Stomach (tissue), 9 donors: Measurements from ENCODE around the gene TM4SF18. TPM values are rescaled to one million over a fixed set of nuclear protein-coding genes. Genes with fewer than 3 reads are reported as not detected.

Source experiments
- DNase-seq, 2 donors: peaks; one replicate each; pipeline versions ENCODE4 v3.0.0 to v3.0.0-alpha.2; 2013 to 2019
- H3K27ac ChIP-seq, 5 donors: fragments of 200-600 bp in 4 of 5; sonication (generic) in 4 of 5; one replicate each; pipeline ENCODE4 v1.5.1; 2013 to 2019; ENCODE audit warnings: mild to moderate bottlenecking in 1 of 5, moderate library complexity in 1 of 5
- H3K27me3 ChIP-seq, 3 donors: fragments of 200-600 bp; sonication (generic); one replicate each; pipeline ENCODE4 v1.5.1; 2017 to 2019; ENCODE audit warnings: mixed run types in 1 of 3
- H3K36me3 ChIP-seq, 4 donors: fragments of 200-600 bp; sonication (generic); 1 replicate in 3 of 4; 2 replicates in 1 of 4; pipeline ENCODE4 v1.5.1; 2016 to 2019
- H3K4me1 ChIP-seq, 4 donors: fragments of 200-600 bp; sonication (generic); one replicate each; pipeline ENCODE4 v1.5.1; 2016 to 2019
- H3K4me3 ChIP-seq, 4 donors: fragments of 200-600 bp; sonication (generic) in 3 of 4; one replicate each; pipeline ENCODE4 v1.5.1; 2016 to 2019; ENCODE audit warnings: mild to moderate bottlenecking in 1 of 4
- H3K9me3 ChIP-seq, 4 donors: fragments of 200-600 bp; sonication (generic); one replicate each; pipeline ENCODE4 v1.5.1; 2016 to 2019
- EP300 ChIP-seq: sonication (generic); formaldehyde crosslinking; IDR thresholded peaks from one replicate; pipeline ENCODE4 v1.6.1; 2017; ENCODE audit warnings: antibody characterized with exemption
- POLR2A ChIP-seq, 4 donors: fragments of 450-650 bp; IDR thresholded peaks; one replicate each; pipeline ENCODE4 v1.6.1; 2016; ENCODE audit warnings: antibody characterized with exemption in 4 of 4, control low read depth in 2 of 4, mild to moderate bottlenecking in 1 of 4, moderate library complexity in 1 of 4
- POLR2AphosphoS5 ChIP-seq, 3 donors: sonication (generic); formaldehyde crosslinking; IDR thresholded peaks; one replicate each; pipeline ENCODE4 v1.6.1; 2016; ENCODE audit warnings: antibody characterized with exemption in 3 of 3
- WGBS, 5 donors: extraction: QIAGEN DNeasy Blood & Tissue Kit in 3 of 5; methylation state at CpG; one replicate each; pipeline versions ENCODE4 v1.1.5 to v1.1.7; 2013 to 2018; 5-methylcytosine and 5-hydroxymethylcytosine counted together
- intact Hi-C: fragments of 100-400 bp; cut with DNase I; formaldehyde crosslinking; loops from one replicate; pipeline ENCODE4 v1.15.1; 2023; ENCODE audit warnings: low total_unique reads
- polyA plus RNA-seq, 3 donors: library from polyadenylated mRNA; stranded (reverse); fragments of 200-250 nt; gene quantifications; one replicate each; pipeline ENCODE4 v1.2.3, GENCODE V29; 2013
- total RNA-seq, 5 donors: library from RNA; depleted of rRNA; stranded (reverse); fragments of >200 nt; gene quantifications; one replicate each; pipeline versions ENCODE4 v1.1.0 to v1.2.3, GENCODE V29; 2014 to 2016
- TF ChIP-seq, protein P1 (sequence below), 7 experiments: fragments of 450-650 bp in 4 of 7; fragments of 200-600 bp in 3 of 7; sonication (generic) in 3 of 7; IDR thresholded peaks; one replicate each; pipeline ENCODE4 v1.5.1; 2016 to 2019; ENCODE audit warnings: antibody characterized with exemption in 7 of 7, control low read depth in 2 of 7, mild to moderate bottlenecking in 1 of 7
- donor health status: healthy with polysubstance abuse.
- donor health status: Bipolar disorder and iron deficiency.
- donor health status: healthy.

Gene TM4SF18
- total and polyA plus RNA-seq, 8 donors: 0.45 to 26.1 (median 1.8) TPM; not detected in 1

GRCh38 chr3:149376718-149377407 is 43.4 kb upstream of the TM4SF18 start:
- TF ChIP-seq EP300 (no peak), POLR2AphosphoS5 (IDR thresholded peaks at IDR 0.05) (peak in 1 of 3 donors; percentile 49)
- peak overlapping the region; percentile 82 to 93 (median 87) for H3K27ac ChIP-seq
- intact Hi-C loops: no loop called here
- H3K9me3 ChIP-seq: no peaks in the 10 kb centered on the region
- no peaks in the 10 kb centered on the region for H3K27me3 ChIP-seq
- WGBS, 5 donors: 11 to 24% (median 21%) methylated on average over 8 of the region's 8 CpGs
- peak in 1 of 2 donors; percentile 74 for DNase-seq
- peak overlapping the region; percentile 34 to 55 (median 46) for H3K4me3 ChIP-seq
- peaks cover 0 to 20% (median 4%) of the 10 kb centered on the region in 4 donors for H3K36me3 ChIP-seq
- H3K4me1 ChIP-seq: peaks cover 12 to 62% (median 42%) of the 10 kb centered on the region in 4 donors

GRCh38 chr3:149375501-149376196 is 42.2 kb upstream of the TM4SF18 start:
- Histone ChIP-seq H3K27ac (peak overlapping the region; percentile 43 to 93 (median 87)), H3K4me1 (peaks cover 21 to 68% (median 53%) of the 10 kb centered on the region in 4 donors), H3K36me3 (peaks cover 0 to 28% (median 13%) of the 10 kb centered on the region in 4 donors), H3K27me3 (no peaks in the 10 kb centered on the region), H3K9me3 (no peaks in the 10 kb centered on the region), H3K4me3 (peak overlapping the region; percentile 34 to 55 (median 46))
- TF ChIP-seq POLR2A (IDR thresholded peaks at IDR 0.05) (no peak), POLR2AphosphoS5 (IDR thresholded peaks at IDR 0.05) (peak in 1 of 3 donors; percentile 15)
- no peak for DNase-seq
- WGBS, 5 donors: 43 to 57% (median 56%) methylated on average over 4 of the region's 4 CpGs
- intact Hi-C loops: no loop called here

GRCh38 chr3:149374793-149375500 is 41.5 kb upstream of the TM4SF18 start:
- TF ChIP-seq POLR2A (IDR thresholded peaks at IDR 0.05) (no peak), EP300 (no peak), POLR2AphosphoS5 (IDR thresholded peaks at IDR 0.05) (no peak)
- TF ChIP-seq, protein P1, sequence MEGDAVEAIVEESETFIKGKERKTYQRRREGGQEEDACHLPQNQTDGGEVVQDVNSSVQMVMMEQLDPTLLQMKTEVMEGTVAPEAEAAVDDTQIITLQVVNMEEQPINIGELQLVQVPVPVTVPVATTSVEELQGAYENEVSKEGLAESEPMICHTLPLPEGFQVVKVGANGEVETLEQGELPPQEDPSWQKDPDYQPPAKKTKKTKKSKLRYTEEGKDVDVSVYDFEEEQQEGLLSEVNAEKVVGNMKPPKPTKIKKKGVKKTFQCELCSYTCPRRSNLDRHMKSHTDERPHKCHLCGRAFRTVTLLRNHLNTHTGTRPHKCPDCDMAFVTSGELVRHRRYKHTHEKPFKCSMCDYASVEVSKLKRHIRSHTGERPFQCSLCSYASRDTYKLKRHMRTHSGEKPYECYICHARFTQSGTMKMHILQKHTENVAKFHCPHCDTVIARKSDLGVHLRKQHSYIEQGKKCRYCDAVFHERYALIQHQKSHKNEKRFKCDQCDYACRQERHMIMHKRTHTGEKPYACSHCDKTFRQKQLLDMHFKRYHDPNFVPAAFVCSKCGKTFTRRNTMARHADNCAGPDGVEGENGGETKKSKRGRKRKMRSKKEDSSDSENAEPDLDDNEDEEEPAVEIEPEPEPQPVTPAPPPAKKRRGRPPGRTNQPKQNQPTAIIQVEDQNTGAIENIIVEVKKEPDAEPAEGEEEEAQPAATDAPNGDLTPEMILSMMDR (IDR thresholded peaks at IDR 0.05): no peak
- Histone ChIP-seq H3K9me3 (no peaks in the 10 kb centered on the region), H3K4me3 (peak overlapping the region; percentile 34 to 55 (median 46)), H3K27me3 (no peaks in the 10 kb centered on the region), H3K27ac (peak overlapping the region; percentile 43 to 93 (median 87)), H3K4me1 (peaks cover 28 to 75% (median 60%) of the 10 kb centered on the region in 4 donors), H3K36me3 (peaks cover 0 to 28% (median 13%) of the 10 kb centered on the region in 4 donors)
- no peak for DNase-seq
- 67 to 76% (median 72%) methylated on average over 3 of the region's 3 CpGs for WGBS, 5 donors
- intact Hi-C loops: no loop called here

DNA sequence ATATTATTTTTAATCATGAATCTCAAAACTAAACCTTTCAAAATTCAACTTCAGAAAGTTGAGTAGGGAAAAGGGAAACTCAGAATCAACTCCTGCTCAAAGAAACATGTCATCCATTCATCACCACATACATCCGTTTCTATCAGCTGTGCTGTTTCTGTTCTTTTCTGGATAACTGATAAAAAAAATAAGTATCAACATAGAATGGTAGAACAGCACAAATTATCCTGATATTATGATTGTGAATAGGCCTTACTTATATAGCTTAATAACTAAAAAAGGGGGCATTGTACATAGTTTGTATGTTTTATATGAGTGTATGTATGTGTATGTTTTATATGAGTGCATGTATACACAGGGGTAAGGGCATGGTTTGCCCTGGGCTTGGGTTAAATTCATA is 41.0 kb upstream of the TM4SF18 start:
- WGBS, 5 donors: 40 to 51% (median 43%) methylated on average over 1 of the region's 1 CpG
- Histone ChIP-seq H3K9me3 (no peaks in the 10 kb centered on the region), H3K4me1 (peaks cover 34 to 79% (median 63%) of the 10 kb centered on the region in 4 donors), H3K4me3 (peak overlapping the region in 3 of 4 donors; percentile 40 to 55 (median 52)), H3K27ac (peak overlapping the region in 4 of 5 donors; percentile 60 to 93 (median 84)), H3K36me3 (peaks cover 0 to 28% (median 13%) of the 10 kb centered on the region in 4 donors), H3K27me3 (no peaks in the 10 kb centered on the region)
- TF ChIP-seq EP300: no peak
- TF ChIP-seq POLR2A (IDR thresholded peaks at IDR 0.05): no peak
- TF ChIP-seq POLR2AphosphoS5 (IDR thresholded peaks at IDR 0.05): no peak
- TF ChIP-seq, protein P1 (IDR thresholded peaks at IDR 0.05): no peak
- DNase-seq: no peak
- intact Hi-C loops: no loop called here
